HCEC 1CT (cell line): ENCODE data around the gene IGSF9B.

Experiments used
- DNase-seq: peaks from one replicate; pipeline ENCODE4 v3.0.0-alpha.2; 2017

IGSF9B gene

GRCh38 chr11:133952199-133953190 is 4.3 kb downstream of the IGSF9B start:
- DNase-seq = no peak

GRCh38 chr11:133951327-133952198 is 5.2 kb downstream of the IGSF9B start:
- no peak for DNase-seq

GRCh38 chr11:133950874-133951326 is 5.9 kb downstream of the IGSF9B start:
- DNase-seq = no peak

- no peak for DNase-seq
Measured at GRCh38 chr11:133950421-133950820, 6.3 kb downstream of the IGSF9B start.

GRCh38 chr11:133949129-133949528 is 7.6 kb downstream of the IGSF9B start:
- DNase-seq = no peak

DNA sequence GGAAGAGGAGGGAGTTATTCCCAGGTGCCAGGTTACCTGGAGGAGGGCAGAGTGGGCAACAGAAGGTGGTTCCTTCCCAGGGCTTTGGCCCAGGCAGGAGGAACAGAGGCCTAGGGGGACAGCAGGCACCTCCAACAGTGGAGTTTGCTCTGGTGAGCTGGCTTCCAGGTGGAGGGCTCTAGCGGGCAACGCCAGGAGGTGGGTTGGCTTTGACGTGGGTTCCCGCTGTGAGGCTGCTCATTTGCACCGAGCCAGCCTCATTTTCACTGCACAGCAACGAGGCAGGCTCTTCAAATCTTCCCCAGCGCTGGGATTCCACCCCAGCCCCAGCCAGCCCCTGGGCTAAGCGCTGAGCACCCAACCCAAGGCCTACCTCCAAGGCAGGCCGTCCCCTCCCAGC is 8.1 kb downstream of the IGSF9B start:
- no peak for DNase-seq

GRCh38 chr11:133947321-133947756 is 9.4 kb downstream of the IGSF9B start:
- peak; percentile 35 for DNase-seq

- no peak for DNase-seq
Measured at GRCh38 chr11:133946541-133947318, 10.0 kb downstream of the IGSF9B start.

- no peak for DNase-seq
Measured at GRCh38 chr11:133946051-133946450, 10.7 kb downstream of the IGSF9B start.

- no peak for DNase-seq
Measured at GRCh38 chr11:133945087-133945974, 11.4 kb downstream of the IGSF9B start.

DNA sequence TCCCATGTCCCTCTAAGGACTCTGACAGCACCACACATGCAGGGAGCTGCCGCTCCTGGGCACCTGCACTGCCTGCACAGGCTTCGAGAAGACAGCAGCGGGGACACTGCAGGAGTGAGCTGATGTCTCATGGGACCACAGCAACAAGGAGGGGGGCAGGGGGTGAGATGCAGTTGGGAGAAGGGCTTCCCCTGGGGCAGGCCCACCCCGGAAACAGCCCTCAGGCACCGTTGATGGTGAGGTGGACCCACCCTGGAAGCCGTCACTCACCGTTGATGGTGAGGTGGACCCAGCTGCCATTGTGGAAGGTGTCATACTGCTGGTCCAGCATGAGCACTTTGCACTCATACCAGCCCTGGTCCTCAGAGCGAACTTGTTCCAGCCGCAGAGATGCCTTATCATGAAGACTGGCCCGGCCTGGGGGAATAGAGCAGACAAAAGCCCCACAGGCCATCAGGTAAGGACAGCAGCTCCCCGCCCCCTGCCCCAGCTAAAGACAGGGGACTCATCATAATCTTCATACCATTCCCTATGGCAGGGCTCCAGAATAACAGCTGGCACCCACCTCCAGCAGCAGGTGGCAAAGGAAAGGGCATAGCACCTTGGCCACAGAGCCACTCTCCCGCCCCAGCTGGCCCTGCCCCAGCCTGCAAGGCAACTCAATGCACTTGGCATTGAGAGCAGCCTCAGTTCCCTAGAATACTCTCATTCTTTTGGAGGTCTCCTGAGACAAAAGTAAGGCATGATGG is 12.6 kb downstream of the IGSF9B start:
- no peak for DNase-seq

DNA sequence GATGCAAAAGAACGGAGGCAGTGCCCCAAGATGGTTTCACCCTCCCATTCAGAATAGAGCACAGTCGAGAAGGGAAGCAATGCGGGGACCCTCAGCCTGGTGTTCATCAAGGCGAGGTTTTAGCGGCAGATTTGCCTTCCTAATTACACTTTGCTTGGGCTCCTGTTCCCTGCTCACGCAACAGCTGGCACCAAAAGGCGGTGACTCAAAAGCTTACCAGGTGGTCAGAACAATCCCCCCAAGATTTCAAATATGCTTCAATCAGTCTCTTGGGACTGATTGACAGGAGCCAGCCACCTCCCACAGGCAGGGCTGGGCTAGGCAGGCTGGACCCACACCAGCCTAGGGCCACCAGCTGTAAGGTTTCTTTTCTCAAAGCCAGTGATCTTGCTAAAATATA is 14.2 kb downstream of the IGSF9B start:
- no peak for DNase-seq

GRCh38 chr11:133941546-133941945 is 15.2 kb downstream of the IGSF9B start:
- no peak for DNase-seq

DNA sequence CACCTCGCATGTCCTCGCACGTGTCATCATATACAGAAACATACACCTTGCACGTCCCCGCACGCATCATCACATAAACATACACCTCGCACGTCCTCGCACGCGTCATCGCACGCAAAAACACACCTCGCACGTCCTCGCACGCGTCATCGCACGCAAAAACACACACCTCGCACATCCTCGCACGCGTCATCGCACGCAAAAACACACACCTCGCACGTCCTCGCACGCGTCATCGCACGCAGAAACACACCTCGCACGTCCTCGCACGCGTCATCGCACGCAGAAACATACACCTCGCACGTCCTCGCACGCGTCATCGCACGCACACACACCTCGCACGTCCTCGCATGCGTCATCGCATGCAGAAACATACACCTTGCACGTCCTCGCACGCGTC is 16.7 kb downstream of the IGSF9B start:
- DNase-seq = no peak

DNA sequence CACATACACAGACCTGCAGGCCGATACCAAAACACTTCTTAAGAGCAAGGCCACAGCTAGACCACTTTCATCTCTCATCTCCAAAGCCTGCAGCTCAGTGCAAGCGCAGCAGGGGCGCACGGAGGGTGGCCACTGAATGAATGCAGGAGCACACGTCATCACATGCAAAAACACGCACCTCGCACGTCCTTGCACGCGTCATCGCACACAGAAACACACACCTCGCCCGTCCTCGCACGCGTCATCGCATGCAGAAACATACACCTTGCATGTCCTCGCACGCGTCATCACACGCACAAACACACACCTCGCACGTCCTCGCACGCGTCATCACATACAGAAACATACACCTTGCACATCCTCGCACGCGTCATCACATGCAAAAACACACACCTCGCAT is 17.2 kb downstream of the IGSF9B start:
- DNase-seq = no peak

DNA sequence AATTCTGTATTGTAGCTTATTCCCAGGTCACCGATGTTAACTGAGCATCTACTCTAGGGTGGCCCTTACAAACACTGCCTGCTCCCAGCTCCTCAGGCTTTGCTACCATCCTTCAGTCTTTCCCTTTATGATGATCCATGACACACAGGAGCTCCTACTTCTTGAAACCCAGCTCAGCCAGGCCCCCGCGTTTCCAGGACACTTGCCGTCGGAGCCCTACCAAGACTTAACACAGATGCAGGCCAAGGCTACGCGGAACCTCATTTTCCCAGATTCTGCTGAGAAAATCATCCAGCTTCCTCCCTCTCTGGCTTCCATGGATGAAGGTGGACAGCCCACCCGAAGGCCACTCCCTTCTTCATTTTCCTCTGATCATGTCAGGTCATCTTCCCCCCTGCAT is 18.6 kb downstream of the IGSF9B start:
- no peak for DNase-seq

DNA sequence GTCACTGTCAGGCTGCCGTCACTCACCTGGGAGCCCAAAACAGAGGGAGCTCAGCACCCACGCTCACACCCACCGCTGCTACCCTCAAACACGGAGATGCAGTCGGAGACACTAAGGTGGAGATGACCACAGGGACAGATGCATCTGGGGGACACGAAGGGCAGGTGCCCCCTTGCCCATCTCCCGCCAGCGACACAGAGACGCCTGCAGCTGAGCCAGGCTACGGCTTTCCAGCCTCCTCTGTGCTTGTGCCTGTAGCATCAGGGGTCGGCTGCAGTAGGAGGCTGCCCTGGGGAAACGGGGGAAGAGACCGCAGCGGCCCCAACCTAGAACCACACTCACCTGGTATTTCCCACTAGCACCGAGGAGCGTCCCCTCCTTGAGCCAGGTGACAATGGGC is 19.3 kb downstream of the IGSF9B start:
- no peak for DNase-seq

DNA sequence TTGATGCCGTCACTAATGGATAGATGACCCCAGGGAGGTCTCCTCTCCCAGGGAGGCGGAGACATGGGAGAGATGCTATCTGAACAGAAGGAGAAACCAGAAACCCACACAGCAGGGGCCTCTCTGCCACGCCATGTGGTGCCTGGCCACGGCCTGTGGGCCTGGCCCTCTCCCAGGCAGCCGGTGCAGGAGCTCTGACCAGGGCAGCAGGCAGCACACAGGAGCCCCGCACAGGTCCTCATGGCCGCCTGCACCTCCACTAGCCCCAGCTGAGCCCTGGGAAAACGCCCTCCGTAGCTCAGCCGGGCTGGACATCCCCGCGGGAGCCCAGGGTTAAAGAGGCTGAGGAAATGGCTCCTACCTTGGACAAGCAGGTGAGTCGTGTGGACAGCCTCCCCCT is 19.8 kb downstream of the IGSF9B start:
- no peak for DNase-seq

DNA sequence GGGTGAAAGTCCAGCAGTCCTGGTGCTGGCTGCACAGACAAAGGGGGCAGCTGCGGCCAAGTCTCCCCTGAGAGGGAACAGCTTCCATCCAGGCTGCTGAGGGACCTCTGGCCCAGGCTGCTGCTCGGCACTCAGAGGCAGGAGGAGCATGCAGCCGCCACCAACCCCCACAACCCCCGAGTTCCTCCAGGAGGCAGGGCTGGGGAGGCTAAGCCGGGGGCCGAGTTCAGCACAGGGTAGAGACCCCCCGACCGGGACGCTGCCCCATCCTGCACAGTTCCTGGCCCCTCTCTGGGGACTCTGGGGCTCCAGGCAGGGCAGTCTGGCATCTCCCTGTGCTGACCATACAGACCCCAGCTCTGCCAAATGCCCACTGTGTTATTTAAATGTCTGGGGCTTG is 20.2 kb downstream of the IGSF9B start:
- no peak for DNase-seq

DNA sequence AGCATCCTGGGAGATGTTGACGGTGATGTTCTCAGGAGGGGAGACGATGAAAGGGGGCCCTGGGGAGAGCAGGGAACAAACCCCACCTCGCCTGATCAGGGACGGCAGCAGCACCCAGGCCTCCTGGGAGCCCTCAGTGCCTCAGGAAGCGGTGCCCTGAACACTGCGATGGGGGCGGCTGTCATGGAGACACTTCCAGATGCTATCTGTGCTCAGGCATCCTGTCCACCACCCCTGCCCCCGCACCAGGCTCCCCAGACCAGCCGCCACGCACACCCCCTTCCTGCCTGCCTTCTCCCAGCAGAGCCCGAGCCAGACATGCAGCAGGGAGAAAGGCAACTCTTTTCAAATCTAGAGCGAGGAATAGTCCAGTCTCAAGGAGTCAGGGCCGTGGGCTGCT is 20.6 kb downstream of the IGSF9B start:
- no peak for DNase-seq

DNA sequence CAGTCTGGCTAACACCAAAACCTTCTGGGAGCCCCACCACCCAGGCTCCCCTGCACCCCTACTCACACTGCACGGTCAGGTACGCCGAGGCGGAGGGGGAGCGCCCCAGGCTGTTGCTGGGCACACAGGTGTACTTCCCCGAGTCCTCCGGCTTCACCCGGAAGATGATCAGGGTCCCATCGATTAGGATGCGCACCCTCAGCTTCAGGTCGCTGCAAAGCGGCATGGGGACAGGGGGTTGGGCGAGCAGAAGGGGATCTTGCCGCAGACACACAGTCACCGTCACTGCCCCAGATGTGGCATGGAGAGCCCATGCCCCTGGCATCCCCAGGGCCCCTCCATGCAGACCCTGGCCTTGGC is 21.2 kb downstream of the IGSF9B start:
- no peak for DNase-seq
